Prostate gland (tissue), 2 donors: ENCODE measurements around the gene RORB. TPM values are rescaled to one million over a fixed set of nuclear protein-coding genes. Genes with fewer than 3 reads are reported as not detected.

ENCODE experiments used
- DNase-seq: peaks from one replicate; pipeline ENCODE4 v3.0.0-alpha.2; 2019; ENCODE audit warnings: low spot score
- H3K27ac ChIP-seq, 2 donors: fragments of 200-600 bp; sonication (generic); 2 replicates each; pipeline ENCODE4 v1.5.1; 2017 to 2019
- H3K27me3 ChIP-seq: fragments of 200-600 bp; sonication (generic); replicated peaks from 2 replicates; pipeline ENCODE4 v1.5.1; 2019; ENCODE audit not compliant: insufficient read depth
- H3K36me3 ChIP-seq, 2 donors: fragments of 200-600 bp; sonication (generic); 1 replicate in 1 of 2; 2 replicates in 1 of 2; pipeline versions ENCODE4 v1.5.1 to v1.8.1; 2017 to 2019
- H3K4me1 ChIP-seq: fragments of 200-600 bp; sonication (generic); replicated peaks from 2 replicates; pipeline ENCODE4 v1.5.1; 2019
- H3K4me3 ChIP-seq, 2 donors: fragments of 200-600 bp; sonication (generic); 2 replicates each; pipeline ENCODE4 v1.5.1; 2017 to 2019
- H3K9me3 ChIP-seq: fragments of 200-600 bp; sonication (generic); 2 replicates; pipeline ENCODE4 v1.5.1; 2017
- POLR2A ChIP-seq: fragments of 450-650 bp; IDR thresholded peaks from one replicate; pipeline ENCODE4 v1.6.1; 2016; ENCODE audit warnings: antibody characterized with exemption, mild to moderate bottlenecking
- POLR2AphosphoS5 ChIP-seq: sonication (generic); formaldehyde crosslinking; IDR thresholded peaks from one replicate; pipeline ENCODE4 v1.6.1; 2017; ENCODE audit warnings: antibody characterized with exemption
- WGBS: methylation state at CpG from one replicate; pipeline ENCODE4 v1.1.5; 2018; 5-methylcytosine and 5-hydroxymethylcytosine counted together
- intact Hi-C: fragments of 100-400 bp; cut with DNase I; formaldehyde crosslinking; loops from one replicate; pipeline ENCODE4 v1.14.2; 2022
- total RNA-seq, 2 donors: library from RNA; depleted of rRNA; stranded (reverse); fragments of >200 nt; gene quantifications; one replicate each; pipeline ENCODE4 v1.1.0, GENCODE V29; 2016
- TF ChIP-seq, protein P1 (sequence below), 4 experiments: fragments of 200-600 bp in 2 of 4; fragments of 450-650 bp in 2 of 4; sonication (generic) in 2 of 4; IDR thresholded peaks; 1 replicate in 3 of 4; 2 replicates in 1 of 4; pipeline ENCODE4 v1.5.1; 2016 to 2019; ENCODE audit warnings: antibody characterized with exemption in 4 of 4, mild to moderate bottlenecking in 2 of 4, moderate library complexity in 2 of 4

Gene RORB
- 1 to 10 TPM; 1.4 to 1.7 TPM for total RNA-seq

DNA sequence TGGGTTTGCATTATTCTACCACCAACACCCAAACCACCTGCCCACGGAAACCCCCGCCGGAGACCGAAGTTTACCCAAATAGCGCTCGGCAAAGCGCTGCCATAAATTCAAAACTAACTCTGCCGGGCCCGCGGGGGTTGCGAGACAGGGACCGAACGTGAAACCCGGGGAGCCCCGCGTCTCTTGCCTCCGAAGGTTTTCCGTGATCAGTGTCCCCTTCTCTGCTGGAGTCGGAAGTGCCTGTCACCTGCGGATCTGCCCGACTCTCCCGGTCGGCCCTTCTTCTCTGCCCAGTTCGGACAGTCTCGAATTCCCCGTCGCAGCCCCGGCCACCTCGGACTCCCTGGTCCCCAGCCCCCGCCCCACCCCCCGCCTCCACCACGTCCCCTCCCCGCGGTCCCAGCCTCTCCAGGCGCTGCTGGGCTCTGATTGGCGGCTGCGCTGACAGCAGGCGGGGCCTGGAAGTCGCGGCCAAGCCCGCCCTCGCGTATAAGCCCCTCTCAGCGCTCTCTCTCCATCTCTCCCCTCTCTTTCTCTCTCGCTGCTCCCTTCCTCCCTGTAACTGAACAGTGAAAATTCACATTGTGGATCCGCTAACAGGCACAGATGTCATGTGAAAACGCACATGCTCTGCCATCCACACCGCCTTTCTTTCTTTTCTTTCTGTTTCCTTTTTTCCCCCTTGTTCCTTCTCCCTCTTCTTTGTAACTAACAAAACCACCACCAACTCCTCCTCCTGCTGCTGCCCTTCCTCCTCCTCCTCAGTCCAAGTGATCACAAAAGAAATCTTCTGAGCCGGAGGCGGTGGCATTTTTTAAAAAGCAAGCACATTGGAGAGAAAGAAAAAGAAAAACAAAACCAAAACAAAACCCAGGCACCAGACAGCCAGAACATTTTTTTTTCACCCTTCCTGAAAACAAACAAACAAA lies at the start of gene RORB:
TSS of gene RORB (plus strand) at position 517 of the 929 bp plus-strand sequence. CDS start 642 bp downstream, outside the sequence.
- H3K27me3 ChIP-seq: peaks cover 10% of the 10 kb centered on the region
- H3K4me1 ChIP-seq: no peaks in the 10 kb centered on the region
- peak; percentile 60 for DNase-seq
- H3K27ac ChIP-seq: peak within 1 kb of the TSS; percentile 34 to 51
- H3K9me3 ChIP-seq: no peaks in the 10 kb centered on the region
- H3K36me3 ChIP-seq: no peaks in the 10 kb centered on the region
- TF ChIP-seq, protein P1, sequence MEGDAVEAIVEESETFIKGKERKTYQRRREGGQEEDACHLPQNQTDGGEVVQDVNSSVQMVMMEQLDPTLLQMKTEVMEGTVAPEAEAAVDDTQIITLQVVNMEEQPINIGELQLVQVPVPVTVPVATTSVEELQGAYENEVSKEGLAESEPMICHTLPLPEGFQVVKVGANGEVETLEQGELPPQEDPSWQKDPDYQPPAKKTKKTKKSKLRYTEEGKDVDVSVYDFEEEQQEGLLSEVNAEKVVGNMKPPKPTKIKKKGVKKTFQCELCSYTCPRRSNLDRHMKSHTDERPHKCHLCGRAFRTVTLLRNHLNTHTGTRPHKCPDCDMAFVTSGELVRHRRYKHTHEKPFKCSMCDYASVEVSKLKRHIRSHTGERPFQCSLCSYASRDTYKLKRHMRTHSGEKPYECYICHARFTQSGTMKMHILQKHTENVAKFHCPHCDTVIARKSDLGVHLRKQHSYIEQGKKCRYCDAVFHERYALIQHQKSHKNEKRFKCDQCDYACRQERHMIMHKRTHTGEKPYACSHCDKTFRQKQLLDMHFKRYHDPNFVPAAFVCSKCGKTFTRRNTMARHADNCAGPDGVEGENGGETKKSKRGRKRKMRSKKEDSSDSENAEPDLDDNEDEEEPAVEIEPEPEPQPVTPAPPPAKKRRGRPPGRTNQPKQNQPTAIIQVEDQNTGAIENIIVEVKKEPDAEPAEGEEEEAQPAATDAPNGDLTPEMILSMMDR (IDR thresholded peaks at IDR 0.05): no peak
- TF ChIP-seq POLR2AphosphoS5 (peak; percentile 49), POLR2A (no peak)
- H3K4me3 ChIP-seq: peak within 1 kb of the TSS; percentile 44 to 48
- intact Hi-C loops: no loop called here
- 1% methylated on average over 48 of the region's 50 CpGs for WGBS

DNA sequence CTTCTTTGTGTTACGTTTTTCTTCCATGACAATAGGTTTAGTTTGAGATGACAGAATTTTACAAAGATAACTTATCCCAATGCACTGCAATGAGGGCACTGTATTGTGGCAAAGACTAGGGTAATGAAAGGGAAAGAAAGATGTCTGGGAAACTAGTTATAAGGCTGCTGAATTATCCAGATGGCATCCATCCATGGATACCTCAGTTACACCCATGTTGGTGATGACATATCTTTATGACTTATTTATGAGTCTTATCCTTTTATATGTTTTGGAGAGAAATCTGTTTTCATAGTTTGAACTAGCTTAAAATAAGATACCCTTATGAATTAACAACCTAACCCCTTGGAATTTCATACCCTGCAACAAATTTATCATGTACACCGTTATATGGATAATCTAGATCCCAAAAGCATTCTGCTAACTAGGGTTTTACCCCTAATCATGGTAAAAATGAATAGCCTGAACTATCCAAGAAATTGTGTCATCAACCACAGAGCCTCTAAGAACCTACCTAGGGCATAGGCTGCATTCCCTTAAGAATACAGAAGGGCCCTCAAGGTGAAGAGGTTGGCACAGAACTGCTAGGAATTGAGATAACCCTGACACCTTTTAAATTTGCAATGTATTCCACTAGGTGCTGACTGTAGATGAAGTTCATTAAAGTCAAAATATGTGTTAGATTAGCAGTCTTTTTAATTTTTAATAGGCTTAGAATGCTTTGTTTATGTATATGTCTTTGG lies 49.5 kb upstream of the RORB start:
- DNase-seq: no peak
- no peak overlapping the region for H3K27ac ChIP-seq
- H3K27me3 ChIP-seq: no peaks in the 10 kb centered on the region
- H3K9me3 ChIP-seq: no peaks in the 10 kb centered on the region
- WGBS: 56% methylated on average over 2 of the region's 2 CpGs
- TF ChIP-seq POLR2A (no peak), POLR2AphosphoS5 (no peak)
- TF ChIP-seq, protein P1 (IDR thresholded peaks at IDR 0.05): no peak
- no peaks in the 10 kb centered on the region for H3K36me3 ChIP-seq
- no peak overlapping the region for H3K4me3 ChIP-seq
- intact Hi-C loops: no loop called here
- H3K4me1 ChIP-seq: no peaks in the 10 kb centered on the region

DNA sequence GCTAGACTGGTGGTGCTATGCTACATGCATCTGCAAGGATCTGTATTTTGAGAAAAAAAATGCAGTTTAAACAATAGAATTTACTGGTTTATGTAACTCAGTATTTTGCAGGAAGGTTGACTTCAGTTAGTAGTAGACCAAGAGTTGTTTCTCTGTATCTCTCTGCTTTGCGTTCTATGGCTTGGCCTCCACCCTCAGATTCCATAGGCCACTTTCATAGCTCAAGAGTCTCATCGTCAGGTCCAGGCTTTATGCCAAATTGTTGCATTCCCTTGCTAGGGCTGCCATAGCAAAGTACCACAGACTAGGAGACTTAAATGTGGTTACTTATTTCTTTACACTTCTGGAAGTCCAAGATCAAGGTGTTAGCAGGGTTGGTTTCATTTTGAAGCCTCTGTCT lies 48.1 kb upstream of the RORB start:
- intact Hi-C loops: no loop called here
- Histone ChIP-seq H3K4me1 (no peaks in the 10 kb centered on the region), H3K4me3 (no peak overlapping the region), H3K27ac (no peak overlapping the region), H3K9me3 (no peaks in the 10 kb centered on the region), H3K27me3 (no peaks in the 10 kb centered on the region), H3K36me3 (no peaks in the 10 kb centered on the region)
- DNase-seq: no peak
- 91% methylated on average over 2 of the region's 2 CpGs for WGBS
- TF ChIP-seq POLR2A (no peak), POLR2AphosphoS5 (no peak)
- TF ChIP-seq, protein P1 (IDR thresholded peaks at IDR 0.05): no peak

GRCh38 chr9:74458832-74459231 lies 38.3 kb upstream of the RORB start:
- H3K4me3 ChIP-seq: no peak overlapping the region
- no peak overlapping the region for H3K27ac ChIP-seq
- H3K4me1 ChIP-seq: no peaks in the 10 kb centered on the region
- no peaks in the 10 kb centered on the region for H3K27me3 ChIP-seq
- TF ChIP-seq, protein P1 (IDR thresholded peaks at IDR 0.05): no peak
- TF ChIP-seq POLR2A (no peak), POLR2AphosphoS5 (no peak)
- no peaks in the 10 kb centered on the region for H3K9me3 ChIP-seq
- intact Hi-C loops: no loop called here
- WGBS: 42% methylated on average over 4 of the region's 4 CpGs
- DNase-seq: no peak
- H3K36me3 ChIP-seq: no peaks in the 10 kb centered on the region
